Subcutaneous adipose tissue (tissue), 4 donors: ENCODE data around the gene CHST13. TPM values are rescaled to one million over a fixed set of nuclear protein-coding genes. Genes with fewer than 3 reads are reported as not detected.

Experiments
- CTCF ChIP-seq: fragments of 450-650 bp; IDR thresholded peaks from one replicate; pipeline ENCODE4 v1.5.1; 2016; ENCODE audit warnings: low read depth, mild to moderate bottlenecking, control low read depth, antibody characterized with exemption, moderate library complexity
- total RNA-seq, 4 donors: library from RNA; depleted of rRNA; stranded (reverse); fragments of >200 nt; gene quantifications; one replicate each; pipeline ENCODE4 v1.1.0, GENCODE V29; 2016

The CHST13 gene
- total RNA-seq, 4 donors from 2014 or later: 0.66 to 2.5 (median 1.3) TPM

DNA sequence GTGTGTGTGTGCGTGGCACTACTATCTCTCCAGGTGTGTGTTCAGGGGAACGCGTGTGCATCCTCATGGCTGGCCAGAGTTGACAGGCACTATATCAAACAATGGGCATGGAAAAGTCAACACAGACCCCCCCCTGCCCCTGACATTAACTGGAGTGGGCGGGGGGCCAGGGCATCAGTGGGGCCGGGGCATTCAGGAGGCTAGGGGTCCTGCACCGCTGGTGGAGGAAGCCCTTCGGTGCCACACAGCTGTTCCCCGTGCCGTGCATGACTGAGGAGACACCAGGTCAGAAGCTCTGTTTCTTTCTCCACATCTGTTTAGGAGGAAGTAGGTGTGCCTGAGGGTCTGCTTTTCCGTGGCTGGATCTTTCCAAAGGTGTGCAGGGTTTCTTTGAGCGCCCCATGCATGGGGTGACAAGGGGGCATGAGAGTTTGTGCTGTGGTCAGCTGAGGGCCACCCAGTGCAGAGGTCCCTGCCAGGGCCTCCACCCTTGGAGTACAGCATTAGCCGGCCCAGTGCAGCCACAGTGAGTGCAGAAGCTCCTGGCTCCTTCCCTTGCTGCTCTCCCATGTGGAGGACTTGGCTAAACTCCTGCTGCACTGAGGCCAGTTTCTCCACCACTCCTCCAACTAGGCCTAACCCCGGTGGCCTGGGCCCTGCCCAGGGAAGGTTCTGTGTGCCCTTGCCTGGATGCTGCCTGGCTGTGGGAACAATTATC, 27.3 kb downstream of the CHST13 start:
- no peak for TF ChIP-seq CTCF

DNA sequence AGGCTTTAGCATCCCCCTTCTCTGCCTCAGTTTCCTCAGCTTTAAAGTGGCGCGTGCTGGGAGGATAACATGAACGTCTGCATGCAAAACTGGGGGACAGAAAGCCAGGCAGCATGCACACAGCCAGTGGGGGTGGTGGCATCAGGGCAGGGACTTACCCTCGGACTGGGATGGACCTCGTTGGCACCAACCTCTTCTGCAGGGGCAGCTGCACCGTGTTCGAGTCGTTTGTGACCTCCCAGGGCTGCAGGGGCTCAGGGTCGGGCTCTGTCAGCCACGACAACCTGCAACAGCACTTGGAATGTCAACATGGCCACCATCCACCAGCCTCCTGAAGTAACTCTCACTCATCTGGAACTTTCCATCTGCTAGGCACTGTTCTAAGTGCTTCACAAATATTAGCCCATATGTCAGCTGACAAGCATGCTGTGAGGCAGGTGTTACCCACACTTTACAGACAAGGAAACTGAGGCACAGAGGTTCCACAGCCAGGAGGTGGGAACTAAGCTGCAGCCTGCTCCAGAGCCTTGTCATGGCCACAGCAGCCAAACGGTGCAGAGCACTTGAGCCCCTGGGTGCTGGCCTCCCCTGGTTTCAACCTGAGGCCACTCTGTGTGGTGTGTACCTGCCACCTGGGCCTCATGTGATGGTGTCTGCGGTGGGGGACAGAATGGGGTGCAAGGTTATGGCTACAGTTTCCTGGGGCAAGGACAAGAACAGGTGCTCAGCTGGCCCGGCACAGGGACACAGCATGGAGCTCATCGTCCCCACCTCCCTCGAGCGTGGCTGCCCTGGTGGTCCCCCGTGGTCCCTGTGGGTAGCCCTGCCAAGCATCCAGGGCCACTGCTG, 28.1 kb downstream of the CHST13 start:
- no peak for TF ChIP-seq CTCF

DNA sequence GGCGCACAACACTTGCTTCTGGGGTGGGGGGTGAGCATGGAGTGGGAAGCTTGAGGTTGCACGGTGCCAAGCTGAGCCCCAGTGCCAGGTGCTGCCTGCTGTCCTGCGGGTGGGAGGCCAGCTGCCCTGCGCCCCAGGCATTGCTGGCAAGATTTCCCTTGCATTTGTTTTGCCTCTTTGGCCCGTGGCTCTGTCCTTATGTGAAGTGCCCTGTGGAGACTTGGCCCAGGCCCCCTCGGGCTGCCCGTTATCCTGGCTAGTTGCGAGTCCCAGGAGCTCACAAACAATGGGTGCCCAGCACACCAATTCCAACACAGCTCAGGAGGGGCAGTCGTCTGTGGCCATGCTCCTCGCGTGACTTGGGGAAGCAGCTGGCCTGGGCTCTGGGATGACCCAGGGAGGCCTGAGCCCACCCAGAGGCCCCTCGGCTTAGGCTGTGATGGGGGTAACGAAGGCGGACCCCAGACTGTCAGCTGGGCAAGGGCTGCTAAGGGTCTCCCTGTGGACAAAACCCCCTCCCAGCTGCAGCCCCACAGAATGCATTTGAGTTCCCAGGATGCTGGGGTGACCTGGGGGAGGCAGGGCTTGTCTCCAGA, 28.8 kb downstream of the CHST13 start:
- no peak for TF ChIP-seq CTCF

DNA sequence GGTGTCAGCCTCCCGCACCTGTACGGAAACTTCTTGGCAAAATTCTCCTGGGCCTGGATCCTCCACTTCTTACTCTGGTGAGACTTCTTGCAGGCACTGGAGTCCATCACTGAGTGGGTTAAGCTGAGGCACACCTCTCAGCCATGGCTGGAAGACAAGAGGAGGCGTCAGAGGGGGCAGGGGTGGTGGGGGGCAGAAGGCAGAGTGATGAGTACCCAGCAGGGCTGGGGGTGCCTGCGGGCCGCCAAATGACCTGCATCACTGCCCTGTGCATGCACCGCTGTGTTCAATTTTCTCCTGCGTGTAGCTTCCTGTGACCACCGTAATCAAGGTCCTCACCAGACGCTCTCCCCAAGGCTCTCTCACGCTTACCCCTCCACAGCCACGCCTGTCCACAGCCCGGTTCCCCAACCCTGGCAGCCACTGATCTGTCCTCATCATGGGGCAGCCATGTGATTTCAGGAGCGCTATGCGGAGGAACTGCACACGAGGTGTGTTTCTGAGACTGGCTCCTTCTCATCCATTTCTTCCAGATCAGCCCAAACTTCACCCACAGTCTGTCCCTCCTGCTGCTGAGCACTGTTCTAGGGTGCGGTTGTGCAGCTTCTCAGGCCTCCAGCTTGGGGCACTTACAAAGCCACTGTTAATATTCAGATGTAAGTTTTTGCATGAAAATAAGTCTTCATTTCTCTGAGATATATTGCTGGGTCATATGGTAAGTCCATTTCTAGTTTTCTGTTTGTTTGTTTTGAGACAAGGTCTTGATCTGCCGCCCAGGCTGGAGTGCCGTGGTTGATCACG, 29.5 kb downstream of the CHST13 start:
- no peak for TF ChIP-seq CTCF

DNA sequence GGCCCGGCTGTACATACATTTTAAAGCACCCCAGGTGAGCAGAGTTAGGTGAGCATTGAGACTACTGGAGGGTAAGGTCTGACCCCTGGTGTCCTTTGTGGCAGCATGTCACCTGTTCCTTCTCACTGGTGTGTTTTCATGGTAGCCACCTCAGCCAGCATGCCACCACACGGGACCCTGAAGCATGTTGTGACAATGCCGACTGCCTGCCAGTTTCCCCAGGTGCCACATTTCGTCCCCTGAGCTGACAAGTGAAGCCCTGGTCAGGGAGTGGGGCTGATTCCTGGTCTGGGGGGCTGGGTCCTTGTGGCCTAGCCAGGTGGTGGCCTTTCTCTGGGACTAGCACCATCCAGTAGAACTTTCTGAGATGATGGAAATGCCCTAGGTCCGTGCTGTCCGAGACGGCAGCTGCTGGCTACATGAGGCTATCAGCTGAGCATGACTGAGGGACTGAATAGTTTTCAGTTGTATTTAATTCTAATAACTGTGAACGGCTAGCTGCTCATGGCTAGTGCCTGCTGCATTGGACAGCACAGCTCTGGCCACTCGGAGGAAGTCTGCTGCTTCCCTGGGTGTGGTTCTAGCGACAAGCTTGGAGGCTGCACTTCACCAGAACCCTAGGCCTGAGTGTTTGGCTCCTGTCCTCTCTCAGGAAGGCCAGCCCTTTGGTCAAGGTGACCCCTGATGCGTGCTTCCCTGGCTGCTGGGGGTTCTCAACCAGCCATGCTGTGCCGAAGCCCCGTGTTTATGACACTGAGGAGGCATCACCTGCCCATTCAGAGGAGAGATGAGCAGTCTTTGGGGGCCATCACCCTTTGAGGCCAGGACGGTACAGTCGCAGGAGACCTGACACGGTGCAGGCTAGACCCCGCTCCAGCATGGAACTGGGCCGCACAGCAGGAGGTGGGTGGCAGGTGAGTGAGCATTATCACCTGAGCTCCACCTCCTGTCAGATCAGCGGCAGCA, 30.9 kb downstream of the CHST13 start:
- TF ChIP-seq CTCF: no peak

DNA sequence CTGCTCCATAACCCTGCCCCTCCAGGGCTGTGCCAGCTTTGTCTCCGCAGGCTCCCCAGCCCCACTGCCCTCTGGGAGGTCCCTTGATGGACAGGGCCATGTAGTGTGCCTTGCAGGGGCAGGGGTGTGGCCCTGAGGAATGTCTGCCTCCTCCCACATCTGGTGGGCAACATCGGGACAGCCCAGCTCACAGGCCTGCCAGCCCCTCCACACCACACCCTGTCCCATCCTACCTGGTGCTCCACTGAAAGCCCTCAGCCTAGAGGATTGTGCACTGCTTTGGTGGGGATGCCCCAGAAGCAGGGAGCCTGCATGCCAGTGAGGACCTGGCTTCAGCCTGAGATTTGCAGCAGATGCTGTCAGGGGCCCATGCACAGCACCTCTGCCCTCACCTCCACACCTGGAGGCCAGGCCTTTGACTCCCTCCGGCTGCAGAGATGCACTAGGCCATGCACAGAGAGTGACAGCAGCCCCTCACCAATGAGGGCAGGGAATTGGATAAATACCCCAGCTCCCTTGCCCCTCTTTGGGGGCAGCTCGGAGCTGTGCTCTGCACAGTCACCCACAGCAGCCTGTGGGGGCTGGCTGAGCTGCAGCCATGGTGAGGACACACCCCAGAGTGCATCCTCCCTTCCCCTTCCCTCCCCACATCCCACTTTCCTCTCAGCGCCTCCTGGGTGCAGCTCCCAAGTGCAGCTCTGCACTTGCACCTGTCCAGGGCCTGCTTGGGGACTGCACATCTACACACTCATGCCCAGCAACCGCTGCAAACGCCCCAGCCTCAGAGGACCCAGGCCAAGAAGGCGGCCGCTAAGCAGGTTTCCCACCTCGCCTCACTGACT, 32.1 kb downstream of the CHST13 start:
- no peak for TF ChIP-seq CTCF
